ENCODE data around the gene CENPT. TPM values are rescaled to one million over a fixed set of nuclear protein-coding genes. Genes with fewer than 3 reads are reported as not detected.

The CENPT gene
- total and polyA plus RNA-seq, 2 of the 13 experiments (the other 11 are each of a cell fraction or from before 2014, with no cell fraction given) = 40.9 to 43.3 TPM

DNA sequence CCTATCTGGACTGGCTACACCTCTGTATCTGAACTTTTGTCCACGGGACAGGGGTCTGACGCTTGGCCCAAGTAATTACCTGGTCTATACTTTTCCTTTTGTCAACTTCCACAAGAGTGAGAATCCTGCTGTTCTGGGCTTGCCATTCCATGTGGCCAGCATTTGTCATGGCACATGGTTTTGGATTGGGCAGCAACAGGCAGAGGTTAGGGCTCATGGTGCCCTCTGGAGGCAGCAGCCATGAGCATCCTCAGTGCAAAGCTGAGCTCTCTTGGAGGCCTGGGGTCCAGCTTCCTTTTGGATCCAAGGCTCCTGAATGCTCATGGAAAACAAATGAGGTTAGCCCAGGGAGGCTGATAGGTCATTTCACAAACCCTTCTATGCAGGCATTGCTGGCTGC lies 17.8 kb upstream of the CENPT start (continued):
- no peak for TF ChIP-seq ZNF235 (CRISPR knock-in tag; IDR thresholded peaks at IDR 0.05; ENCODE audit: borderline replicate concordance)
- TF ChIP-seq KLF15 (CRISPR knock-in tag; IDR thresholded peaks at IDR 0.05; ENCODE audit: borderline replicate concordance) = no peak
- TF ChIP-seq SMAD9 (CRISPR knock-in tag; IDR thresholded peaks at IDR 0.05) = peak; percentile 37; the same call in 1 of the 2 replicates
- peak; percentile 59; the same call in 1 of the 2 replicates for TF ChIP-seq REPIN1 (CRISPR knock-in tag; IDR thresholded peaks at IDR 0.05; ENCODE audit: borderline replicate concordance, low read depth)
- no peak for TF ChIP-seq ZNF713 (CRISPR knock-in tag; IDR thresholded peaks at IDR 0.05)
- no peak for TF ChIP-seq ZNF24 (IDR thresholded peaks at IDR 0.05)
- TF ChIP-seq NFKB2 (CRISPR knock-in tag; IDR thresholded peaks at IDR 0.05; ENCODE audit: borderline replicate concordance) = no peak
- TF ChIP-seq TAF15 (IDR thresholded peaks at IDR 0.05; ENCODE audit: low read depth, low read length, poor library complexity, severe bottlenecking) = no peak
- TF ChIP-seq SMAD1 (CRISPR knock-in tag; IDR thresholded peaks at IDR 0.05; ENCODE audit: borderline replicate concordance, low read depth) = no peak
- TF ChIP-seq, protein P1, sequence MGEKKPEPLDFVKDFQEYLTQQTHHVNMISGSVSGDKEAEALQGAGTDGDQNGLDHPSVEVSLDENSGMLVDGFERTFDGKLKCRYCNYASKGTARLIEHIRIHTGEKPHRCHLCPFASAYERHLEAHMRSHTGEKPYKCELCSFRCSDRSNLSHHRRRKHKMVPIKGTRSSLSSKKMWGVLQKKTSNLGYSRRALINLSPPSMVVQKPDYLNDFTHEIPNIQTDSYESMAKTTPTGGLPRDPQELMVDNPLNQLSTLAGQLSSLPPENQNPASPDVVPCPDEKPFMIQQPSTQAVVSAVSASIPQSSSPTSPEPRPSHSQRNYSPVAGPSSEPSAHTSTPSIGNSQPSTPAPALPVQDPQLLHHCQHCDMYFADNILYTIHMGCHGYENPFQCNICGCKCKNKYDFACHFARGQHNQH (CRISPR knock-in tag; IDR thresholded peaks at IDR 0.05) = peak; percentile 25; the same call in 1 of the 2 replicates
- TF ChIP-seq FOXK2 (IDR thresholded peaks at IDR 0.05) = 0 out of 2 replicates have a peak, but pooled peaks have one; percentile 17
- TF ChIP-seq MEIS2 (CRISPR knock-in tag; IDR thresholded peaks at IDR 0.05) = no peak
- TF ChIP-seq SALL2 (CRISPR knock-in tag; IDR thresholded peaks at IDR 0.05) = no peak
- peak; percentile 93 for TF ChIP-seq SMC3 (IDR thresholded peaks at IDR 0.05; ENCODE audit: low read length)
- TF ChIP-seq, protein P2, sequence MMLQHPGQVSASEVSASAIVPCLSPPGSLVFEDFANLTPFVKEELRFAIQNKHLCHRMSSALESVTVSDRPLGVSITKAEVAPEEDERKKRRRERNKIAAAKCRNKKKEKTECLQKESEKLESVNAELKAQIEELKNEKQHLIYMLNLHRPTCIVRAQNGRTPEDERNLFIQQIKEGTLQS (CRISPR knock-in tag; IDR thresholded peaks at IDR 0.05) = no peak
- TF ChIP-seq SP1 (IDR thresholded peaks at IDR 0.05) = no peak
- TF ChIP-seq SP1 (CRISPR knock-in tag; IDR thresholded peaks at IDR 0.05) = 0 out of 2 replicates have a peak, but pooled peaks have one; percentile 15
- TF ChIP-seq, protein P3, sequence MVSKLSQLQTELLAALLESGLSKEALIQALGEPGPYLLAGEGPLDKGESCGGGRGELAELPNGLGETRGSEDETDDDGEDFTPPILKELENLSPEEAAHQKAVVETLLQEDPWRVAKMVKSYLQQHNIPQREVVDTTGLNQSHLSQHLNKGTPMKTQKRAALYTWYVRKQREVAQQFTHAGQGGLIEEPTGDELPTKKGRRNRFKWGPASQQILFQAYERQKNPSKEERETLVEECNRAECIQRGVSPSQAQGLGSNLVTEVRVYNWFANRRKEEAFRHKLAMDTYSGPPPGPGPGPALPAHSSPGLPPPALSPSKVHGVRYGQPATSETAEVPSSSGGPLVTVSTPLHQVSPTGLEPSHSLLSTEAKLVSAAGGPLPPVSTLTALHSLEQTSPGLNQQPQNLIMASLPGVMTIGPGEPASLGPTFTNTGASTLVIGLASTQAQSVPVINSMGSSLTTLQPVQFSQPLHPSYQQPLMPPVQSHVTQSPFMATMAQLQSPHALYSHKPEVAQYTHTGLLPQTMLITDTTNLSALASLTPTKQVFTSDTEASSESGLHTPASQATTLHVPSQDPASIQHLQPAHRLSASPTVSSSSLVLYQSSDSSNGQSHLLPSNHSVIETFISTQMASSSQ (IDR thresholded peaks at IDR 0.05; ENCODE audit: low read depth) = no peak
- TF ChIP-seq, protein P3 (CRISPR knock-in tag; IDR thresholded peaks at IDR 0.05; ENCODE audit: borderline replicate concordance) = no peak
- TF ChIP-seq NFRKB (IDR thresholded peaks at IDR 0.05) = no peak
- TF ChIP-seq, protein P4, sequence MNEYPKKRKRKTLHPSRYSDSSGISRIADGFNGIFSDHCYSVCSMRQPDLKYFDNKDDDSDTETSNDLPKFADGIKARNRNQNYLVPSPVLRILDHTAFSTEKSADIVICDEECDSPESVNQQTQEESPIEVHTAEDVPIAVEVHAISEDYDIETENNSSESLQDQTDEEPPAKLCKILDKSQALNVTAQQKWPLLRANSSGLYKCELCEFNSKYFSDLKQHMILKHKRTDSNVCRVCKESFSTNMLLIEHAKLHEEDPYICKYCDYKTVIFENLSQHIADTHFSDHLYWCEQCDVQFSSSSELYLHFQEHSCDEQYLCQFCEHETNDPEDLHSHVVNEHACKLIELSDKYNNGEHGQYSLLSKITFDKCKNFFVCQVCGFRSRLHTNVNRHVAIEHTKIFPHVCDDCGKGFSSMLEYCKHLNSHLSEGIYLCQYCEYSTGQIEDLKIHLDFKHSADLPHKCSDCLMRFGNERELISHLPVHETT (CRISPR knock-in tag; conservative IDR thresholded peaks at IDR 0.05) = no peak
- TF ChIP-seq YEATS2 (CRISPR knock-in tag; IDR thresholded peaks at IDR 0.05; ENCODE audit: borderline replicate concordance) = no peak
- TF ChIP-seq RAD21 (CRISPR knock-in tag; IDR thresholded peaks at IDR 0.05) = peak; percentile 91
- no peak for TF ChIP-seq HDAC1 (CRISPR knock-in tag; IDR thresholded peaks at IDR 0.05)
- no peak for TF ChIP-seq KLF9 (CRISPR knock-in tag; IDR thresholded peaks at IDR 0.05; ENCODE audit: low read depth)
- peak; percentile 87 for TF ChIP-seq THAP11 (CRISPR knock-in tag; IDR thresholded peaks at IDR 0.05)
- TF ChIP-seq ZNF879 (CRISPR knock-in tag; IDR thresholded peaks at IDR 0.05) = no peak
